NB4 (cell line): ENCODE measurements around the gene RSPRY1.

Experiments
- MYC ChIP-seq: IDR thresholded peaks from 2 replicates; pipeline ENCODE4 v1.6.1; 2011; ENCODE audit warnings: low read depth, low read length
- POLR2A ChIP-seq: IDR thresholded peaks from 2 replicates; pipeline ENCODE4 v1.6.1; 2011; ENCODE audit warnings: mild to moderate bottlenecking; ENCODE audit not compliant: insufficient read length; ENCODE audit errors: extremely low read depth
- TF ChIP-seq, protein P1 (sequence below): IDR thresholded peaks from one replicate; pipeline ENCODE4 v1.5.1; 2012; ENCODE audit warnings: low read depth, low read length
- TF ChIP-seq, protein P2 (sequence below): IDR thresholded peaks from 2 replicates; pipeline ENCODE4 v1.6.1; 2011; ENCODE audit warnings: low read depth, low read length

DNA sequence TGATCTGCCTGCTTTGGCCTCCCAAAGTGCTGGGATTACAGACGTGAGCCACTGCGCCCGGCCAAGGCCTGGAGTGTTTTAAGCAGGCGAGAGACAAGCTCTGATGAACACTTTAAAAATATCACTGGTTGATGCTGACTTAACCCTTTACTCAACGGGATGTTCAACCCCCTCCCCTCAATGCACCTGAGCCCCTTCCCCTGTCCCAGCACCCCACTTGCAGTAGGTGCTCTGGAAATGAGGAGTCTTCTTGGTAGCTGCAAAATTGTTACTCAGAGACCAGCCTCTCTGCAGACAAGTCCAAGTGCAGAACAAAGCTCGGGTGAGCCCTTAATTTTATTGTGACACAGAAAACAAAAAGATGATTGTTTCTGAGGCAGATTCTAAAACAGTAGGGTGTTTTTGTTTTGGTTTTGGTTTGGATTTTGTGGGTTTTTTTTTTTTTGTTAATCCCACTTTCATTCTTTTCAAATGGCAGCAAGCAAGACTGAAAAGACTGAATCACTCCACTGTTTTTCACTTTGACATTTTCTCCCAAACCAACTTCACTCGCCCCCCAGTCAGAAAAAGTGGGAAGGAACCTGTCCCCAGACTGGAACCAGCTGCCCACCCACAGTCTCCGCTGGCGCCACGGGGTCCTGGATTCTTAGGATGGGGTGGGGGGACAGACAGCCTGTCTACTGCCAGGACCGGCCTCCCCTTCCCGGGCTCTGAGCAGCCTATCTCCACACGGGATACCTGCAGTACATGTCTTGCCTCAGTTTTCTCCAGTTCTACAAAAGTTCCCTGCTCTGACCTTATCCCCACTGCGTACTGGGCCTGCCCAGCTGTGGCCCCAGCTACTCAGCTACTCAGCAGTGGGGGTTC, 103.5 kb downstream of the RSPRY1 start:
- TF ChIP-seq MYC (no peak), POLR2A (no peak)
- TF ChIP-seq, protein P1, sequence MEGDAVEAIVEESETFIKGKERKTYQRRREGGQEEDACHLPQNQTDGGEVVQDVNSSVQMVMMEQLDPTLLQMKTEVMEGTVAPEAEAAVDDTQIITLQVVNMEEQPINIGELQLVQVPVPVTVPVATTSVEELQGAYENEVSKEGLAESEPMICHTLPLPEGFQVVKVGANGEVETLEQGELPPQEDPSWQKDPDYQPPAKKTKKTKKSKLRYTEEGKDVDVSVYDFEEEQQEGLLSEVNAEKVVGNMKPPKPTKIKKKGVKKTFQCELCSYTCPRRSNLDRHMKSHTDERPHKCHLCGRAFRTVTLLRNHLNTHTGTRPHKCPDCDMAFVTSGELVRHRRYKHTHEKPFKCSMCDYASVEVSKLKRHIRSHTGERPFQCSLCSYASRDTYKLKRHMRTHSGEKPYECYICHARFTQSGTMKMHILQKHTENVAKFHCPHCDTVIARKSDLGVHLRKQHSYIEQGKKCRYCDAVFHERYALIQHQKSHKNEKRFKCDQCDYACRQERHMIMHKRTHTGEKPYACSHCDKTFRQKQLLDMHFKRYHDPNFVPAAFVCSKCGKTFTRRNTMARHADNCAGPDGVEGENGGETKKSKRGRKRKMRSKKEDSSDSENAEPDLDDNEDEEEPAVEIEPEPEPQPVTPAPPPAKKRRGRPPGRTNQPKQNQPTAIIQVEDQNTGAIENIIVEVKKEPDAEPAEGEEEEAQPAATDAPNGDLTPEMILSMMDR = no peak
- TF ChIP-seq, protein P2, sequence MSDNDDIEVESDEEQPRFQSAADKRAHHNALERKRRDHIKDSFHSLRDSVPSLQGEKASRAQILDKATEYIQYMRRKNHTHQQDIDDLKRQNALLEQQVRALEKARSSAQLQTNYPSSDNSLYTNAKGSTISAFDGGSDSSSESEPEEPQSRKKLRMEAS = no peak
